GM19397 (cell line): ENCODE data around the gene MGMT.

Source experiments
- ATAC-seq: cut with Tn5 transposase; IDR thresholded peaks from one replicate; pipeline ENCODE4 v1.9.1; 2021; ENCODE audit warnings: mild to moderate bottlenecking, moderate library complexity; ENCODE audit not compliant: unreplicated experiment

MGMT gene

DNA sequence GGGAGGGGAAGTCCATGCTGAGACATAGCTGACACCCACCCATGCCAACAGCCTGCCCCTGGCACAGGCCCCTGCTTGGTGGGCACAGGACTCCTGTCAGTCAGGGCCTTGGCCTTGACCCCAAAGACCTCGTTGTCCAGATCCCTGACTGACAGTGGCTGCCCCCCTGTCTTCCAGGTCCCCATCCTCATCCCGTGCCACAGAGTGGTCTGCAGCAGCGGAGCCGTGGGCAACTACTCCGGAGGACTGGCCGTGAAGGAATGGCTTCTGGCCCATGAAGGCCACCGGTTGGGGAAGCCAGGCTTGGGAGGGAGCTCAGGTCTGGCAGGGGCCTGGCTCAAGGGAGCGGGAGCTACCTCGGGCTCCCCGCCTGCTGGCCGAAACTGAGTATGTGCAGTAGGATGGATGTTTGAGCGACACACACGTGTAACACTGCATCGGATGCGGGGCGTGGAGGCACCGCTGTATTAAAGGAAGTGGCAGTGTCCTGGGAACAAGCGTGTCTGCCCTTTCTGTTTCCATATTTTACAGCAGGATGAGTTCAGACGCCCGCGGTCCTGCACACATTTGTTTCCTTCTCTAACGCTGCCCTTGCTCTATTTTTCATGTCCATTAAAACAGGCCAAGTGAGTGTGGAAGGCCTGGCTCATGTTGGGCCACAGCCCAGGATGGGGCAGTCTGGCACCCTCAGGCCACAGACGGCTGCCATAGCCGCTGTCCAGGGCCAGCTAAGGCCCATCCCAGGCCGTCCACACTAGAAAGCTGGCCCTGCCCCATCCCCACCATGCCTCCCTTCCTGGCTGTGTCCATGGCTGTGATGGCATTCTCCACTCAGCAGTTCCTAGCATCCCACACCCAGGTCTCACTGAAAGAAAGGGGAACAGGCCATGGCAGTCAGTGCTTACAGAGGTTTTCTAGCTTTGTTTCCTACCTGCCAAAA is 299.8 kb downstream of the MGMT start:
- ATAC-seq: no peak

DNA sequence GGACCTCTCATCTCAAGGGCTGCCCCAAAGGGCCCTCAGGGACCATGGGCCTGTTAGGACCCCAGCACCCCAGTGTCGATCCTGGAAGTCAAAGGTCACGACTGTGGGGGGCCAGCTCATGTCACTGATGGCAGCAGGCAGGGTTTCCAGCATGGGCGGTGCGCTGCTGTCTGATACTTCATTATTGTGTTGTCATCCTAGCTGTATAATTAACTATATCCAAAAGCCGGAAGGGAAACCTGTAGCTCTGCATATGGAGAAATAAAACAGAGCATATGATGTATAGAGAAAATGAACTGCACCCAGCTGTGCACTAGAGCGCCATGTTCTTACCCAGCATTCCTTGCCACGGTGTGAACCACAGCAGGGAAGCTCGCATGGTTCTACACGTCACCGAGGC is 300.7 kb downstream of the MGMT start:
- ATAC-seq: no peak

DNA sequence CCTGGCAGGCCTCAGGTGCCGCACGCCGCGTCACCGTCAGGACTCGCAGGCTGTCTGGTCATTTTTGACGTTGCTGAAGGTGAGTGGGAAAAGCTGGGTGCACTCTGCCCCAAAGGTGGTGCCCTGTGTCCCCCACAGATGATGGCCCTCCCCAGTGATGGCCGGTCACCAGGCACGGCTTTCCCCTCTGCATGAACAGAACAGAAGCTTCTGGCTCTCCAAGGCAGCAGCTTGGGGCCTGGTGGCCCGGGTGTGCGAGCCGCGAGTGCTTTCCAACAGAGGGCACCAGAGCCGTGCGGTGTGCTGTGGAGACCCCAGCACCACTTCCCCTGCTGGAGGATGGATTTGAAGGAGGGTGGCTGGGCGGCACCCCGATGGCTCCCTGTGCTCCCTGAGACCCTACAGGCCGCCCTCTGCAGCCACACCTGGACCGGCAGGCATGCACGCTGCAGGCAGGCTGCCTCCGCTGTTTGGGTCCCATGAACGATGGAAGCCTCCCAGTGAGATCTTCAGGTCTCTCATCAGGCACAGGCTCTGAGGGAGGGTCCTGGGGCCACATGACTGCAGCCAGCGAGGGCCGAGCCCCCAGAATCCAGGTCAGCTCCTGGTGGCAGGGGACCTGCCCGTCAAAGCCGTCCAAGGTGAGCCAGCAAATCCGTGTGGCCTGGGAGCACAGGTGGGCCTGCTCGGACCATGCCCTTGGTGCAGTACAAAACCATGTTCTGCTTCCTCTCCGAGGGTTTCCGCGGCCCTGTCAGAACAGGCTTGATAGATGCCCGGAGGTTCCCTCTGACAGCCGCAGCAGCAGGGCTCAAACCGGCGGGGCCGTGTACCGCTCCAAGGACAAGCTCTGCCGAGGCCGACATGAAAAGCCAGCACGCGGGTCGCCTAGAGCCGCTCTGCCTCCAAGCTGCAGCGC is 301.7 kb downstream of the MGMT start:
- no peak for ATAC-seq

DNA sequence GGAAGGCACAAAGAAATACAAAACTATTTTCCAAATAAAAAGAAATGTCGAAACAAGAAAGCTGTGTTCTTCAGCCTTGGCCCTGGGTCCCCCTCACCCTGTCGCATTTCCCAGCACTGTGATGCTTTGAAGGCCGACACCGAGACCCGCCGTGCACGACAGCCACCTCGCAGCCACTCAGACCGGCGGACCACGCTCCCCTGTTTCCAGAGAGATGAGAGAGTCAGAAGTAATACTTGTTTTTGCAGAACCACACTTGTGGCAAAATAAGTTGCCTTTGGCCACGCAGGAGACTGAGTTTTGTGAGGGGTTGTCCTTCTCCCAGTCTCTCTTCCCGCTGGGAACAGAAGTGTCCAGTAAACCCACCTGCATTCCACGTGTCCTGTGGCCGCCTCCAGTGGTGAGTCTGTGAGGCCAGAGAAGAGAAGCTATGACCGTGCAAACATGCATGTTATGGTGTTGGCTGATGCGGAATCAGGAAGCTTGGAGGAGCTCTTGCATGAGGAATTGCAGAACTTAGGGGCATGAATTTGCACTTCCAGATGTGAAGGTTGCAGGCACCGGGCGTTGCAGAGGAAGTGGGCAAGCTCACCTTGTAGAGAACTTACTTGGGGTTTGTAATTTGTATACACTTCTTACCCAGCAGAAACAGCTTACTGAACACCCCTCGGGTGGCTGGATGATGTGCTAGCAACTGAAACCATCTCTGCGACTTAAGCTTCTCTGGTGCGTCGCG is 302.5 kb downstream of the MGMT start:
- no peak for ATAC-seq

DNA sequence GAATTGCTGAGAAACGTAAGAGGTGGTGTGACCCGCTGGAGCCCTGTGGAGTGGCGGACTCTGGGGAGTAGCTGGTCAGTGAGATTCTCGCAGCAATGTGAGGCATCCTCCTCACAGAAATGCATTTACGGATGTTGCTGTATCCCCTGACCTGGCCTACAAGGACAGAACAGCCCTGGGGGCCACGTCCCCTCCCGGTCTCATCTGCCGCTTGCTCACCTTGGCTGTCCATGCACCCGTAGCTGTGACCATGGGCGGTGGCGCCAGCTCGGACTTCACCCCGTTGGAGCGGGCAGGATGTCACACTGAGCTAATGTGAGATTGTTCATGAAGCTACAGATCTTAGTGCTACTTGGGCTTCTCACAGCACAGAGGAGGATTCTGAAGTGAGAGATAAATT is 303.2 kb downstream of the MGMT start:
- no peak for ATAC-seq

DNA sequence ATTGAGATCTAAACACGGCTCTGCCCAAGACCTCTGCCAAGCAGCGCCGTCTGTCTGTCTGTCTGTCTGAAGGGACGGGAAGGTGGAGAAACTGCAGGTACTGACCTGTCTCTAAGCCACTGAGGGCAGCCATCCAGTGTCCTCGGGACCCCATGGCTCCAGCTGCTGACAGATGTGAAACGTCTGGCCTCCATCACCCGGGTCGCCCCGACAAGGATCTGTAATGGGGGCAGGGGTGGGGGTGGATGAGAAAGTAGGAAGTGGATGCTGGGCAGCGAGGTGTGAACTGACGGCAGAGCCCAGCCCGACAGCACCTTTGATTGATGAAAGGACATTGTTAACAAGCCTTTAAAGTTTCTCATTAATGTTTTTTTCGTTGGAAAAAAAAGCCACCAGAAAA is 304.0 kb downstream of the MGMT start:
- no peak for ATAC-seq

DNA sequence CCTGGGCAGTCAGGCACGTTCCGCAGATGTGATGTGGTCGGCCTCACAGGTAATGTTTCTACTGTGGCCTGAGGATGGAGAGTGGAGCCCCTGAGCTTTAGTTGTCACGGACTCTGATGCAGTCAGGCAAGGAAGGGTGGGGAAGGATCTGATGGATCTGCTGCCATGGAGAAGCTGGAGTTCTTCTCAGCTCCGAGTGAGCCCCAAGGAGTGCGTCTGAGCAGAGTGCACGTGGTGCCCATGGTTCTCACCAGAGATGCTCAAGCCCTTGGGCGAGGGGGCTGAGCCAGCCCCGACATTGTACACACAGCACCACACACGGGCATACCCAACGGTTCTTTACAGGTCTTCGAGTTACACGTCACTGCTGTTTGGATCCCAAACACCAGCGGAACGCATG is 304.5 kb downstream of the MGMT start:
- no peak for ATAC-seq

DNA sequence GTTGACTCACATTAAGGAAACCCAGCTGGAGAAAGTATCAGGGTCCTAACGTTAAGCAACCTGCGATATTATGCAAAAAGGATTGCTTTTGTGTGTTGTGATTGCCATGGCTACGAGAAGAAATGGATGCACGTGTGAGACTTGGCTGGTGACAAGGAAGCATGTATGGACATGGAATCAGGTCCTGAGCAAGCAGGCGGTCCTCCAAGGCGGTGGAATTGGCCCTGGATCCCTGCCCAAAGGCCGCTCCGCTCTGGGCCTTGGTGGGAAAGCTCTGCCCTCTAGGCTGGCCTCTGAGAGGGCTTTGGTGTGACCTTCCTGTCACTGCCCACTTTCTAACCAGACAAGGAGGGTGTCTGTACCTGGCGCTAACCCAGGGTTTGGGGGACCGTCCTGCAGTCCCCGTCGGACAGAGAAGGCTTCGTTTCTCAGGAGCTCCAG is 305.0 kb downstream of the MGMT start:
- ATAC-seq: no peak

DNA sequence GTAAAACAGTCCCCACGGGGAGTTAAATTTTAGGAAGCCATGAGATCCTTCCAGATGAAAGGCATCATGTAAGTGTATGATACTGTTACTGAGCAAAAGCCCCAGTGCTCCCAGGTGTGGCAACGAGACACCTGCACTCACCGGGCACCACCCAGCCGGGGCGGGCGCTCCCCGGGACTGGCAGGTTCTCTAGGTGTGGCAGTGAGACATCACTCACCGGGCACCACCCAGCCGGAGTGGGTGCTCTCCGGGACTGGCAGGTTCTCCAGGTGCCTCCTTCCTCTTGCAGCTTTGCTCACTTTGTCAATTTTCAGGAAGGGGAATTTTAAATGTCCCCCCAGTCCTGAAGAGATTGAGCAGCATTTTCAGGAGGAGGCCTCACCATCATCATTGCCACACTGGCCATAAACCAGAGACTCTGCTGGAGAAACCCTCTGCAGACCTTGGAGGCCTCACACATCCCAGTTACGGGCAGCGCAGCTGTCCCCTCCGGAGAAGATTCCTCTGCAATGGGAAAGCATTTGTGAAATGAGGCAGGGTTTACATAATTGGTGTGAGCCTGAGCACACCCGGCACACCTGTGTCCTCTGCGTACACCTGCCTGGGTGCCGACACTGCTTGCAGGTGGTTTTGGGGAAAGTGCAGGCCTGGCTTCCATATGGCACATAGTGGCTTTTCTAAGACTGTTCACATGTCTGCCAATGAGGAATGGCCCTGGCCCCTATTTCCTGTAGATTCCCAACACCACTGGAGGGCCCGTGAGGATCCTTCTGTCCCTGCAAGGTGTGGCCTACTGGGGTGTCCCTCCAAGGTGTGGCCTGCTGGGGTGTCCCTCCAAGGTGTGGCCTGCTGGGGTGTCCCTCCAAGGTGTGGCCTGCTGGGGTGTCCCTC is 305.7 kb downstream of the MGMT start:
- ATAC-seq: no peak

DNA sequence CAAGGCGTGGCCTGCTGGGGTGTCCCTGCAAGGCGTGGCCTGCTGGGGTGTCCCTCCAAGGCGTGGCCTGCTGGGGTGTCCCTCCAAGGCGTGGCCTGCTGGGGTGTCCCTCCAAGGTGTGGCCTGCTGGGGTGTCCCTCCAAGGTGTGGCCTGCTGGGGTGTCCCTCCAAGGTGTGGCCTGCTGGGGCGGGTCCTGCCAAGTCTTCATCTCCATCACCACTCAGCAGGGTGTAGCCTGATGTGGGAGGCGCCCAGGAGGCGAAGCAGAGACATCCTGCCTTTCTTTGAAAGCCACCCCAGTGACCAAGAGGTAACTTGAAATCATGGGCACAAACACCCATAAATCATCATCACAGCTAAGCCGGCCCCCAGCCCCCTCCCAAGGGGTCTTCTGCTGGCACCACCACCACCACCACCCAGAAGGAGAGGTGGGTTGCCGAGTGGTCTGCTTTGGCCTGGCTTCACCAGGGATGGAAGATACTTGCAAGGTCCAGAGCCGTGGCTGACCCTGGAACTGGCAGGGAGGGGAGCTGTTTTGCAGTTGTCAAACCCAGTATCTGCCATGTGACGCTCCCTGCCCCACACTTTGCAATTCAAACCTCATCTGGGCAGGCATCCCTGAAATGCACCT is 306.4 kb downstream of the MGMT start:
- ATAC-seq: no peak

DNA sequence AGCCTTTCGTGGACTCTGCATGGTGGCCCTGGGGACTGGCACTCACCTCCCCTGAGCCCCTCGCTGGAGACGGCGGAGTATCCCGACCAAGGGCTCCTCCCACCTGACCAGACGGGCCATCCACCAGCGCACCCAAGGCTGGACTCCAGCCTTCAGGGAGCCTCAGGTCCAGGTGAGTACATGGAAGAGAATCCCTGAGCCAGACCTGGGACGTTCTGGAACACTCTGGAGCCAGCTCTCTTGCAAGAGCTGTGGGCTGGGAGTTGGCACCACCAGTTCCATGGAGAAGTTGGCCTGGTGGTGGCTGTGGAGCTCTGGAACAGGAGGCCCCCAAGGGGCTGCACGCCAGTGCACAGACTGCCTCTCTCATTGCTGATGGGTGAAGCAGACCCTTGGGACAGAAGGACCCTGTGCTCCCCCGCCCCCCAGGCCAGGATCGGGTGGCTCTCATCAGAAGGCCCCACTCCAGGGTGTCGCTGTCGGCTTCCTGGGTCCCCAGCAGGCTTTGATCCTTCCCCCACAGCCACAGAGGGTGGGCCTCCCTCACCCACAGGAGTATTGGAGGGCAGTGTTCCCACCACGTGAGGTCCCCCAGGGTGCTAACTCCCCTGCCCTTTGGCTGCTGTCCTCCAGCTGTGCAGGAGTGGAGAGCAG is 307.2 kb downstream of the MGMT start:
- ATAC-seq: no peak

DNA sequence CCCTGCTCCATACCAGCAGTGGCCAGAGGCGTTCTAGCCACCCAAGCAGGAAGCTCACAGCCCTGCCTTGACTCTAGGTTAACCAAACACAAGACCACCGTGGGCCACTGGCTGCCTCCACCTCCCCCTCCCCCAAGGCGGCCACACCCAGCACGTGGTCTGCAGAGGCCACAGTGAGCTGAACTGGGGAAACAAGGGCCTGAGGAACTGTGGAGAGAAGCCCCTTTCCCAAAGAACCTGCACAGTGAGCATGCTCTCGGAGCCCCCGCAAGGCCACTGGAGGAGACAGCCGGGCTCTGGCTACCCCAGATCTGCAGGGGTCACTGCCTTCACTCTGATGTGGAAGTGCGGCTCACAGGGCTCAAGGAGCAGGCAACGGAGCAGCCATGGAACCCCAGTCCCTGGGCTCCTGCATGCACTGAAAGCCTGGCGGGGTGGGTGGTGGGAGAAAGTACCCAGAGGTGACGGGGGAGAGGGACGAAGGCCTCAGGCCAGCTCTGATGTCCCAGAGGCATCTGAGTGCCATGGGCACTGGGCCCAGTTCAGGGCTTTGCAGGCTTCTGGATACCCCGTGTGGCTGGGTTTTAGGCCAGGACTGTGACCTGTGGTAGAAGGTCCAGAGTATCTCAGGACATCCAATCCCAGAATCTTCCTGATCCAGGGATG is 307.8 kb downstream of the MGMT start:
- no peak for ATAC-seq

DNA sequence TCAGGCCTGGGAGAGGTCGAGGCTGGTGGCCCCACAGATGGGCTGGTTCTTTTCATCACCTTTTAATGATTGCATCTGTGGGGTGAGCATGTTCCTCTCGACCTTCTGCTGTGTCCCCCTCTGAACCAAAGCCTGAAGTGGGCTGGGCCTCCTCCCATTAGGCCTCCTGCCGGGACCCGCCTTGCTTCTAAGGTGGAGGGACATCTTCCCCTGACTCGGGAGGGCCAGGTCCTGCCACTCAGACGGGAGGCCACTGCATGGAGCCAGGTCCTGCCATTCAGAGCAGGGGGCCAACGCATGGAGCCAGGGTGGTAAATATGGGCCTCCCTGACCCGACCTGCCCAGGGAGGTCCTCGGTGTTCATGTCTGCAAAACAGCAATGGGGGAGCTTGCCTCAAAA is 308.6 kb downstream of the MGMT start:
- no peak for ATAC-seq

DNA sequence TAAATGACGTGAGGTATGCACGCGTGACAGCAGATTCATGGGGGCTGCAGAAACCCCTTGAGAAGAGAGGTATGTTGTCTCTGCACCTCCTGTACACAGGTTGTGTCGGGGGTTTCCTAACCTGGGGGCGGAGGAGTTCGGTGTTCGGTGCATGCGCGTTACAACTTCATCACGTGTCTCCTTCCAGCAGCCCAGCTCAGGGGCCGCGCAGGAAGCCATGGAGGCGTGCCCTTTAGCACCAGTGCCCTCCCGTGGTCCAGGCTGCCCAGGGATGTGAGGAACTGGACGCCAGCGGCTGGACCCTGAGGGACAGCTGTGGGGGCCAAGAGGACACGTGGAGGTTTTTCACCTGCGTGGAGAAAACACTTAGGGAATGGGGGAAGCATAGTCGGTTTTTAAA is 310.6 kb downstream of the MGMT start:
- no peak for ATAC-seq

DNA sequence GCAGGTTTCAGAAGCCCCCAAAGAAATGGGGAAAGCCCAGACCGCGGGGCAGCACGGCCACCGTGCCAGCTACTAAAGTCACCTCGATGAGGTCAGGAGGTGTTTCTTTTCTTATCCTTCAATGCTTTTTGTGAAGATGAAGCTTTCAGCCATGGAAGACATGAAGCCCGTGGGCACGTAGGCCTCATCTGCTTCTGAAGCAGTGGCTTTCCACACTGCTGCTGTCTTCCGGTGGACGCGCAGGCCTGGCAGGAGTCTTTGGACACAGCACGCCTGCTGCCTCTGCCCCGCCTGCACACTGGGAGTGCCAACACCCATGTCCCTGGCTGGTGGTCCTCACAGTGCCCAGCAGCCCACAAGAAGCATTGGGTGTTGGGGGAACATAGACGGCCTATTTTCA is 311.5 kb downstream of the MGMT start:
- no peak for ATAC-seq

DNA sequence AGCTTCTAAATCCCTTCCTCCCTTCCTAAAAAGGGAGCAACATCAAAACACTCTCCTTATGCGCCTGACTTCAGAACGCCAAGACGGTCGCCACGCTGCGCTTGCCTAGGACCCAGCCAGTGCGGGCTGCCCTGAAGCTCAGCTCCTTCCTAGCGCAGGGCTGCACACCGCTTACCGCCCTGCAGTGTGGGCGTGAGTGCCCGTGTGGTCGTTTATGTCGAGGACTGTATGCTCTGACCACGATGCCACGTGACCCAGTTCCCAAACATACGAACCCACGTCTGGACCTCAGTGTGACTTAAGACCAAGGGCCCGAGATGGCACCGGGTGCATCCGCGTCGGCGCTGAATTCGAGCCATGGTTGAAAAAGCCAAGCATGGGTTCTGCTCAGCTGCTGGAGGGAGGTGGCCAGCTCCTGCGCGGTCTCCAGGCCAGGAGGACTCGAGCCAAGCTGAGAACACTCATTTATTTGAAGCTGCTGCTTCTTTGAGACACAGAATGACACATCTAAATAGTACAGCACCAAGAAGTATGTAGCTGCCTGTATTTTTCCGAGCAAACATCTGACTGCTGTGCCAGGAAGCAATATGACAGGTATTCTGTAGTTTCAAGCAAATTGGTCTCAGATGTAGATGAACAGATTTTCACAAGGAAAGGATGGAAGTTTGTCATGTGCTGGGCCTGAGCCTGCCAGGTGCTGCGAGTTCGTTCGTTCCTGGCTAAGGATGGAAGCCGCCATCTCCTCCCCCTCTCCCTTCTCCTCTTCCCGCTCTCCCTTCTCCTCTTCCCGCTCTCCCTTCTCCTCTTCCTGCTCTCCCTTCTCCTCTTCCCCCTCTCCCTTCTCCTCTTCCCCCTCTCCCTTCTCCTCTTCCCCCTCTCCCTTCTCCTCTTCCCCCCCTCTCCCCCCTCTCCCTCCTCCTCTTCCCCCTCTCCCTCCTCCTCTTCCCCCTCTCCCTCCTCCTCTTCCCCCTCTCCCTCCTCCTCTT is 312.4 kb downstream of the MGMT start:
- ATAC-seq: no peak

DNA sequence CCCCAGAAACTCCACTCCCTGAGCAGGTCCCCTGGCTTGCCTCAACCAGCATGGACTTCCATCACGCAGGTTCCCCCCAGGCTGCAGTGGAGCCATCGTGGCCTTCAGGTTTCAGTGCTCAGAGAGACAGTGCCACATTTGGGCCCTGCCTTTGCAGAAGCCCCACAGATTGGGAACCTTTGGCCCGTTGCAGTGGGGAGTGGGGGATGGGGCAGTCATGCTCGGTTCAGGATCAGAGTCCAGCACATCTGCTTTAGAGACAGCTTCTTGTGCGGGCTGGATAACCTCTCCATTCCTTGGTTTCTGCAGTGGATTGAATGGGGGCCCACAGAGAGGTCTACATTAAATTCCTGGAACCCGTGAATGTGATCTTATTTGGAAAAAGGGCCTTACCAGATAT is 313.2 kb downstream of the MGMT start:
- no peak for ATAC-seq
